Liver (tissue), 9 donors: Measurements from ENCODE around the gene TMEM14A. TPM values are rescaled to one million over a fixed set of nuclear protein-coding genes. Genes with fewer than 3 reads are reported as not detected.

Source experiments
- DNase-seq: peaks from one replicate; pipeline ENCODE4 v3.0.0-alpha.2; 2017; ENCODE audit warnings: low spot score
- H3K27ac ChIP-seq, 2 donors: one replicate each; pipeline ENCODE4 v1.7.0; 2013; ENCODE audit warnings: inconsistent platforms in 2 of 2, low read length in 2 of 2, control low read depth in 1 of 2, low read depth in 1 of 2, mild to moderate bottlenecking in 1 of 2
- H3K27me3 ChIP-seq, 4 donors: one replicate each; pipeline versions ENCODE4 v1.6.1 to v1.7.0; 2013; ENCODE audit warnings: low read length in 3 of 4, inconsistent platforms in 1 of 4, mild to moderate bottlenecking in 1 of 4, moderate library complexity in 1 of 4; ENCODE audit not compliant: control insufficient read depth in 4 of 4, insufficient read depth in 4 of 4
- H3K36me3 ChIP-seq, 4 donors: one replicate each; pipeline versions ENCODE4 v1.6.1 to v1.7.0; 2013; ENCODE audit warnings: low read length in 3 of 4, mild to moderate bottlenecking in 3 of 4, low read depth in 1 of 4, moderate library complexity in 1 of 4; ENCODE audit not compliant: control insufficient read depth in 4 of 4, insufficient read depth in 3 of 4
- H3K4me1 ChIP-seq, 4 donors: one replicate each; pipeline versions ENCODE4 v1.6.1 to v1.7.0; 2013; ENCODE audit warnings: low read length in 3 of 4, mild to moderate bottlenecking in 3 of 4, moderate library complexity in 1 of 4; ENCODE audit not compliant: control insufficient read depth in 4 of 4, insufficient read depth in 4 of 4
- H3K4me3 ChIP-seq, 3 donors: one replicate each; pipeline versions ENCODE4 v1.6.1 to v1.7.0; 2013; ENCODE audit warnings: low read length in 3 of 3, control low read depth in 1 of 3, low read depth in 1 of 3, mild to moderate bottlenecking in 1 of 3
- H3K9ac ChIP-seq, 2 donors: one replicate each; pipeline ENCODE4 v1.7.0; 2013; ENCODE audit warnings: low read length in 2 of 2, mild to moderate bottlenecking in 2 of 2, moderate library complexity in 2 of 2, control low read depth in 1 of 2, low read depth in 1 of 2
- H3K9me3 ChIP-seq, 4 donors: one replicate each; pipeline versions ENCODE4 v1.6.1 to v1.7.0; 2013; ENCODE audit warnings: low read length in 3 of 4; ENCODE audit not compliant: control insufficient read depth in 4 of 4
- ATF3 ChIP-seq: IDR thresholded peaks from 2 replicates; pipeline ENCODE4 v1.6.1; 2016; ENCODE audit warnings: antibody characterized with exemption
- CTCF ChIP-seq: fragments of 150-350 bp; IDR thresholded peaks from 2 replicates; pipeline ENCODE4 v1.5.1; 2017; ENCODE audit warnings: improper control_type of control experiment, low read depth, low read length; ENCODE audit not compliant: missing input control
- EGR1 ChIP-seq, 2 donors: IDR thresholded peaks; 2 replicates each; pipeline ENCODE4 v1.6.1; 2016 to 2018; ENCODE audit warnings: antibody characterized with exemption in 2 of 2, low read depth in 2 of 2
- FOXA1 ChIP-seq: IDR thresholded peaks from 2 replicates; pipeline ENCODE4 v1.6.1; 2016; ENCODE audit warnings: antibody characterized with exemption
- FOXA2 ChIP-seq: IDR thresholded peaks from 2 replicates; pipeline ENCODE4 v1.6.1; 2016; ENCODE audit warnings: antibody characterized with exemption
- GABPA ChIP-seq, 2 donors: IDR thresholded peaks in 1 of 2; conservative IDR thresholded peaks in 1 of 2; 2 replicates each; pipeline ENCODE4 v1.6.1; 2016; ENCODE audit warnings: antibody characterized with exemption in 2 of 2, mild to moderate bottlenecking in 1 of 2, moderate library complexity in 1 of 2
- HNF4A ChIP-seq, 2 donors: conservative IDR thresholded peaks; 2 replicates each; pipeline ENCODE4 v1.6.1; 2016; ENCODE audit warnings: antibody characterized with exemption in 2 of 2, mild to moderate bottlenecking in 2 of 2
- HNF4G ChIP-seq: IDR thresholded peaks from 2 replicates; pipeline ENCODE4 v1.6.1; 2016; ENCODE audit warnings: antibody characterized with exemption
- JUND ChIP-seq, 2 donors: IDR thresholded peaks; 2 replicates each; pipeline ENCODE4 v1.6.1; 2016; ENCODE audit warnings: antibody characterized with exemption in 2 of 2
- MAX ChIP-seq: IDR thresholded peaks from 2 replicates; pipeline ENCODE4 v1.6.1; 2016; ENCODE audit warnings: antibody characterized with exemption
- NR2F2 ChIP-seq: IDR thresholded peaks from 2 replicates; pipeline ENCODE4 v1.6.1; 2016; ENCODE audit warnings: antibody characterized with exemption
- RAD21 ChIP-seq, 2 donors: IDR thresholded peaks; 2 replicates each; pipeline ENCODE4 v1.6.1; 2016; ENCODE audit warnings: antibody characterized with exemption in 2 of 2, mild to moderate bottlenecking in 2 of 2
- REST ChIP-seq: IDR thresholded peaks from 2 replicates; pipeline ENCODE4 v1.6.1; 2016; ENCODE audit warnings: antibody characterized with exemption, mild to moderate bottlenecking
- RXRA ChIP-seq, 2 donors: IDR thresholded peaks; 2 replicates each; pipeline ENCODE4 v1.6.1; 2017 to 2018; ENCODE audit warnings: antibody characterized with exemption in 2 of 2, mild to moderate bottlenecking in 1 of 2
- SP1 ChIP-seq: IDR thresholded peaks from 2 replicates; pipeline ENCODE4 v1.6.1; 2018; ENCODE audit warnings: antibody characterized with exemption, mild to moderate bottlenecking
- TAF1 ChIP-seq: conservative IDR thresholded peaks from 2 replicates; pipeline ENCODE4 v1.6.1; 2016; ENCODE audit warnings: antibody characterized with exemption, mild to moderate bottlenecking
- YY1 ChIP-seq: IDR thresholded peaks from 2 replicates; pipeline ENCODE4 v1.6.1; 2016; ENCODE audit warnings: antibody characterized with exemption, mild to moderate bottlenecking
- ZBTB33 ChIP-seq: IDR thresholded peaks from 2 replicates; pipeline ENCODE4 v1.6.1; 2016; ENCODE audit warnings: antibody characterized with exemption
- WGBS: extraction: QIAGEN DNeasy Blood & Tissue Kit; methylation state at CpG from one replicate; pipeline ENCODE4 v1.1.7; 2013; 5-methylcytosine and 5-hydroxymethylcytosine counted together
- polyA plus RNA-seq, 2 donors: library from polyadenylated mRNA; stranded (reverse) in 1 of 2; unstranded in 1 of 2; fragments of 200-250 nt in 1 of 2; fragments of >200 nt in 1 of 2; fragmentation: Nextera tagmentation in 1 of 2; extraction: Ambion mirVana in 1 of 2; gene quantifications; one replicate each; pipeline versions ENCODE4 v1.2.1 to v1.2.3, GENCODE V29; 2013 to 2015
- total RNA-seq, 2 donors: library from RNA; depleted of rRNA; stranded (reverse); fragments of >200 nt; gene quantifications; one replicate each; pipeline ENCODE4 v1.2.3, GENCODE V29; 2014
- donor health status: healthy.
- donor health status: healthy.
- donor health status: healthy.
- donor health status: healthy.
- donor health status: healthy.

Gene TMEM14A
- total and polyA plus RNA-seq, 4 donors = 15.6 to 63.6 (median 22.9) TPM

- TF ChIP-seq FOXA1 (no peak), NR2F2 (no peak), RAD21 (IDR thresholded peaks at IDR 0.05) (no peak), EGR1 (IDR thresholded peaks at IDR 0.05; ENCODE audit: low read depth in 2 of 2) (no peak), REST (no peak), SP1 (no peak), FOXA2 (no peak), HNF4A (conservative IDR thresholded peaks at IDR 0.05) (no peak), GABPA (IDR thresholded peaks at IDR 0.05 in 1 of 2, conservative IDR thresholded peaks at IDR 0.05 in 1 of 2) (no peak), TAF1 (no peak), YY1 (no peak), JUND (IDR thresholded peaks at IDR 0.05) (no peak), ATF3 (no peak), RXRA (IDR thresholded peaks at IDR 0.05) (no peak), ZBTB33 (no peak), HNF4G (no peak), CTCF (no peak)
- Histone ChIP-seq H3K36me3 (no peaks in the 10 kb centered on the region), H3K27me3 (no peaks in the 10 kb centered on the region), H3K27ac (no peak overlapping the region), H3K4me1 (peaks cover 20 to 65% (median 53%) of the 10 kb centered on the region in 4 donors), H3K4me3 (no peak overlapping the region), H3K9ac (no peak overlapping the region), H3K9me3 (no peaks in the 10 kb centered on the region)
- DNase-seq = no peak
- WGBS = 71% methylated on average over 6 of the region's 6 CpGs
Measured at GRCh38 chr6:52731719-52732118, 60.8 kb downstream of the TMEM14A start.

- WGBS = 100% methylated on average over 1 of the region's 1 CpG
- Histone ChIP-seq H3K9me3 (no peaks in the 10 kb centered on the region), H3K4me1 (peaks cover 16 to 58% (median 41%) of the 10 kb centered on the region in 4 donors), H3K4me3 (no peak overlapping the region), H3K27me3 (no peaks in the 10 kb centered on the region), H3K9ac (no peak overlapping the region), H3K27ac (no peak overlapping the region), H3K36me3 (no peaks in the 10 kb centered on the region)
- no peak for DNase-seq
- no peak for TF ChIP-seq YY1
- TF ChIP-seq RAD21 (IDR thresholded peaks at IDR 0.05) = no peak
- no peak for TF ChIP-seq MAX
- TF ChIP-seq ATF3 = no peak
- TF ChIP-seq CTCF = no peak
- TF ChIP-seq SP1 = no peak
- TF ChIP-seq FOXA2 = no peak
- no peak for TF ChIP-seq FOXA1
- no peak for TF ChIP-seq HNF4G
- no peak for TF ChIP-seq NR2F2
- no peak for TF ChIP-seq ZBTB33
- TF ChIP-seq RXRA (IDR thresholded peaks at IDR 0.05) = no peak
Measured at GRCh38 chr6:52733172-52733571, 62.3 kb downstream of the TMEM14A start.
